IMR-90 (cell line): ENCODE data around the gene CDH13. TPM values are rescaled to one million over a fixed set of nuclear protein-coding genes. Genes with fewer than 3 reads are reported as not detected.

ENCODE experiments used
- ATAC-seq: fragments of 200-7000 bp; cut with Tn5 transposase; 2 replicates; pipeline ENCODE4 v1.9.1; 2020; ENCODE audit warnings: low read depth, mild to moderate bottlenecking, moderate library complexity
- BruUV-seq: library from RNA; stranded (reverse); fragments of 400-500 nt; replicated peaks from 2 replicates; lab custom pipeline; 2021; lab: Mats Ljungman, UMichigan
- CTCF ChIA-PET: fragments of 300-600 bp; formaldehyde crosslinking; extraction: SDS; loops from one replicate; lab custom pipeline; 2021; ENCODE audit warnings: antibody characterized with exemption; lab: Yijun Ruan, JAX
- POLR2A ChIA-PET: fragments of 300-600 bp; sonication (Branson Sonifier 250); formaldehyde crosslinking; loops from one replicate; lab custom pipeline; 2022; ENCODE audit warnings: antibody characterized with exemption; ENCODE audit not compliant: unreplicated experiment; lab: Charles Lee
- DNase-seq: peaks from one replicate; pipeline ENCODE4 v3.0.0; 2013
- H2AFZ ChIP-seq: replicated peaks from 2 replicates; pipeline ENCODE3; 2013; ENCODE audit warnings: low read length, mild to moderate bottlenecking; ENCODE audit not compliant: poor library complexity
- H2AK5ac ChIP-seq: 2 replicates; pipeline ENCODE4 v1.6.1; 2013; ENCODE audit warnings: low read depth, low read length, inconsistent platforms
- H2AK9ac ChIP-seq: replicated peaks from 2 replicates; pipeline ENCODE3; 2013; ENCODE audit warnings: mild to moderate bottlenecking, low read depth, low read length, moderate library complexity; ENCODE audit not compliant: poor library complexity
- H2BK120ac ChIP-seq: 2 replicates; pipeline ENCODE4 v1.6.1; 2013; ENCODE audit warnings: low read depth, low read length, inconsistent platforms
- H2BK15ac ChIP-seq: 3 replicates; pipeline ENCODE4 v1.6.1; 2013; ENCODE audit warnings: low read depth, low read length, inconsistent platforms
- H2BK20ac ChIP-seq: 2 replicates; pipeline ENCODE4 v1.6.1; 2013; ENCODE audit warnings: low read depth, mild to moderate bottlenecking, inconsistent platforms, low read length, moderate library complexity
- H2BK5ac ChIP-seq: 2 replicates; pipeline ENCODE4 v1.6.1; 2013; ENCODE audit warnings: mild to moderate bottlenecking, low read depth, low read length, inconsistent platforms; ENCODE audit not compliant: poor library complexity, severe bottlenecking
- H3K14ac ChIP-seq: replicated peaks from 2 replicates; pipeline ENCODE4 v1.6.1; 2013; ENCODE audit warnings: low read depth, low read length, inconsistent platforms
- H3K18ac ChIP-seq: 2 replicates; pipeline ENCODE4 v1.6.1; 2013; ENCODE audit warnings: low read depth, low read length, control low read depth
- H3K23ac ChIP-seq: 2 replicates; pipeline ENCODE4 v1.6.1; 2013; ENCODE audit warnings: low read depth, low read length, inconsistent platforms
- H3K27ac ChIP-seq: 2 replicates; pipeline ENCODE4 v1.5.1; 2013; ENCODE audit warnings: mild to moderate bottlenecking, control low read depth, low read length; ENCODE audit not compliant: insufficient read depth
- H3K27me3 ChIP-seq: 2 replicates; pipeline ENCODE4 v1.6.1; 2013; ENCODE audit warnings: low read length; ENCODE audit not compliant: control insufficient read depth, insufficient read depth
- H3K36me3 ChIP-seq: 2 replicates; pipeline ENCODE4 v1.6.1; 2013; ENCODE audit warnings: low read length, mixed read lengths; ENCODE audit not compliant: control insufficient read depth, insufficient read depth
- H3K4ac ChIP-seq: 2 replicates; pipeline ENCODE4 v1.6.1; 2013; ENCODE audit warnings: low read depth, low read length, inconsistent platforms
- H3K4me1 ChIP-seq: 2 replicates; pipeline ENCODE4 v1.6.1; 2013; ENCODE audit warnings: low read length, mixed read lengths; ENCODE audit not compliant: control insufficient read depth, insufficient read depth
- H3K4me2 ChIP-seq: 2 replicates; pipeline ENCODE4 v1.6.1; 2013; ENCODE audit warnings: low read depth, mild to moderate bottlenecking, control low read depth, low read length, moderate library complexity
- H3K4me3 ChIP-seq: 2 replicates; pipeline ENCODE4 v1.5.1; 2013; ENCODE audit warnings: low read depth, mild to moderate bottlenecking, control low read depth, low read length, moderate library complexity; ENCODE audit not compliant: insufficient read depth
- H3K56ac ChIP-seq: 2 replicates; pipeline ENCODE4 v1.6.1; 2013; ENCODE audit warnings: low read length, inconsistent platforms; ENCODE audit not compliant: insufficient read depth; ENCODE audit errors: extremely low read depth
- H3K79me1 ChIP-seq, 2 experiments: 2 replicates each; pipeline ENCODE4 v1.6.1; 2013; ENCODE audit warnings: low read length in 2 of 2, inconsistent platforms in 1 of 2, low read depth in 1 of 2
- H3K9ac ChIP-seq: 2 replicates; pipeline ENCODE4 v1.6.1; 2013; ENCODE audit warnings: low read depth, low read length, control low read depth
- H3K9me1 ChIP-seq: 2 replicates; pipeline ENCODE4 v1.6.1; 2013; ENCODE audit warnings: low read length, inconsistent platforms; ENCODE audit not compliant: insufficient read depth
- H3K9me3 ChIP-seq: 2 replicates; pipeline ENCODE4 v1.6.1; 2013; ENCODE audit warnings: low read length; ENCODE audit not compliant: control insufficient read depth, insufficient read depth
- H4K20me1 ChIP-seq: 2 replicates; pipeline ENCODE4 v1.6.1; 2013; ENCODE audit warnings: low read length, inconsistent platforms; ENCODE audit not compliant: insufficient read depth
- H4K5ac ChIP-seq: 2 replicates; pipeline ENCODE4 v1.6.1; 2013; ENCODE audit warnings: mild to moderate bottlenecking, low read depth, low read length, control low read depth
- H4K8ac ChIP-seq, 2 experiments: 2 replicates each; pipeline ENCODE4 v1.6.1; 2013; ENCODE audit warnings: low read depth in 2 of 2, low read length in 2 of 2, control low read depth in 1 of 2, inconsistent platforms in 1 of 2
- H4K91ac ChIP-seq: 2 replicates; pipeline ENCODE4 v1.6.1; 2013; ENCODE audit warnings: low read depth, low read length, inconsistent platforms; ENCODE audit not compliant: insufficient read depth
- NFE2L2 ChIP-seq: fragments of 150-350 bp; IDR thresholded peaks from 2 replicates; pipeline ENCODE4 v1.6.1; 2016; ENCODE audit warnings: low read depth, mild to moderate bottlenecking, low read length
- WGBS, 2 experiments: methylation state at CpG; one replicate each; pipeline versions ENCODE4 v1.1.5 to v1.1.7; 2013; ENCODE audit warnings: missing lambda C conversion rate in 2 of 2; ENCODE audit not compliant: insufficient read length in 1 of 2; ENCODE audit errors: extremely low coverage in 2 of 2; 5-methylcytosine and 5-hydroxymethylcytosine counted together
- dilution Hi-C: fragments of 300-500 bp; cut with HindIII; formaldehyde crosslinking; loops from one replicate; pipeline ENCODE4 v1.14.3; 2018; ENCODE audit warnings: low sequenced_read_pairs; ENCODE audit not compliant: unreplicated experiment
- in situ Hi-C: fragments of 300-500 bp; cut with MboI; formaldehyde crosslinking; loops from 3 replicates; pipeline ENCODE4 v1.14.3; 2019; ENCODE audit warnings: low sequenced_read_pairs, inconsistent platforms, mixed read lengths
- intact Hi-C: fragments of 100-400 bp; cut with micrococcal nuclease; formaldehyde crosslinking; loops from 2 replicates; pipeline ENCODE4 v1.10.0; 2022
- polyA plus RNA-seq, 3 experiments: library from polyadenylated mRNA; depleted of rRNA; stranded (reverse); fragments of >200 nt; gene quantifications; 2 replicates each; pipeline ENCODE4 v1.2.3, GENCODE V29; 2012; ENCODE audit warnings: low replicate concordance in 1 of 3
- total RNA-seq: library from RNA; depleted of rRNA; stranded (reverse); fragments of >200 nt; gene quantifications from 2 replicates; pipeline ENCODE4 v1.2.3, GENCODE V29; 2012

The CDH13 gene
- total and polyA plus RNA-seq, 2 of the 4 experiments (the other 2 are of a cell fraction), result 61.6 to 74.7 TPM

- Histone ChIP-seq H3K56ac (no peak overlapping the region), H3K23ac (no peak overlapping the region), H3K4ac (no peak overlapping the region), H3K18ac (no peak overlapping the region), H3K27me3 (no peaks in the 10 kb centered on the region), H2BK120ac (no peak overlapping the region), H3K4me2 (no peak overlapping the region), H3K36me3 (no peaks in the 10 kb centered on the region), H2AK9ac (no peak overlapping the region), H2AK5ac (no peak overlapping the region), H3K4me1 (peaks cover 2% of the 10 kb centered on the region; the same call in 1 of the 2 replicates), H4K91ac (no peak overlapping the region), H3K9ac (no peak overlapping the region), H2BK20ac (no peak overlapping the region), H3K79me1 (no peaks in the 10 kb centered on the region), H3K14ac (no peak overlapping the region), H4K5ac (no peak overlapping the region), H3K27ac (no peak overlapping the region), H4K8ac (no peak overlapping the region), H3K9me1 (no peaks in the 10 kb centered on the region; the same call in 1 of the 2 replicates), H4K20me1 (no peaks in the 10 kb centered on the region), H2AFZ (no peak overlapping the region), H3K9me3 (no peaks in the 10 kb centered on the region), H2BK5ac (no peak overlapping the region), H2BK15ac (no peak overlapping the region), H3K4me3 (no peak overlapping the region)
- ChIA-PET CTCF (interaction anchor here (0.6 kb wide), 1 partner anchor 784 kb away, joined by 3 read pairs; no protein-coding TSS in a partner anchor), POLR2A (no interaction called here)
- dilution Hi-C loops (no loop called here), in situ Hi-C loops (no loop called here), intact Hi-C loops (no loop called here)
- DNase-seq (no peak), ATAC-seq (no peak)
- TF ChIP-seq NFE2L2, result no peak
- WGBS, 2 experiments, result no CpG with 5 or more reads among the region's 3 CpGs
- no TSS peak for BruUV-seq
These were observed 673.6 kb downstream of the CDH13 start for GRCh38 chr16:83300326-83300725.
